Fibroblast of the aortic adventitia (primary cell): Measurements from ENCODE around the gene INTS7. TPM values are rescaled to one million over a fixed set of nuclear protein-coding genes. Genes with fewer than 3 reads are reported as not detected.
A peak's percentile ranks its signal among the peaks of the same experiment; 100 is the strongest.

Experiments
- DNase-seq: peaks from one replicate; pipeline ENCODE4 v3.0.0-alpha.2; 2010; ENCODE audit warnings: low read depth
- H3K4me3 ChIP-seq: 2 replicates; pipeline ENCODE4 v1.5.1; 2011; ENCODE audit warnings: low read depth, mild to moderate bottlenecking, control low read depth, low read length, moderate library complexity
- total RNA-seq: library from RNA; depleted of rRNA; stranded (reverse); fragments of >200 nt; gene quantifications from 2 replicates; pipeline ENCODE4 v1.2.3, GENCODE V29; 2012; ENCODE audit warnings: low replicate concordance
- TF ChIP-seq, protein P1 (sequence below): IDR thresholded peaks from 2 replicates; pipeline ENCODE4 v1.5.1; 2011; ENCODE audit warnings: mild to moderate bottlenecking, low read length, control low read depth, inconsistent platforms; ENCODE audit not compliant: insufficient read depth

Gene INTS7
- total RNA-seq, 1 donor = 34.7 TPM

DNA sequence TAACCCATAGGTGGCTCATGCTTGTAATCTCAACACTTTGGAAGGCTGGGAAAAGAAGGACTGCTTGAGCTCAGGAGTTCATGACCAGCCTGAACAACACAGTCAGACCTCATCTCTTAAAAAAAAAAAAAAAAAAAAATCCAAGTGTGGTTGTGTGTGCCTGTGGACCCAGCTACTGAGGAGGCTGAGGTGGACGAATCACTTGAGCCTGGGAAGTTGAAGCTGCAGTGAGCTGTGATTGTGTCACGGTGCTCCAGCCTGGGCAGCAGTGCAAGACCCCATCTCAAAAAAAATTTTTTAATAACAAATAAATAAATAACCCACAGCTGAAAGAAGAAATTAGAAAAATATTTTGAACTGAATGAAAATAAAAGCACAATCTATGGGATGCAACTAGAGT, 13.8 kb downstream of the INTS7 start:
- no peak overlapping the region for H3K4me3 ChIP-seq
- no peak for DNase-seq
- TF ChIP-seq, protein P1, sequence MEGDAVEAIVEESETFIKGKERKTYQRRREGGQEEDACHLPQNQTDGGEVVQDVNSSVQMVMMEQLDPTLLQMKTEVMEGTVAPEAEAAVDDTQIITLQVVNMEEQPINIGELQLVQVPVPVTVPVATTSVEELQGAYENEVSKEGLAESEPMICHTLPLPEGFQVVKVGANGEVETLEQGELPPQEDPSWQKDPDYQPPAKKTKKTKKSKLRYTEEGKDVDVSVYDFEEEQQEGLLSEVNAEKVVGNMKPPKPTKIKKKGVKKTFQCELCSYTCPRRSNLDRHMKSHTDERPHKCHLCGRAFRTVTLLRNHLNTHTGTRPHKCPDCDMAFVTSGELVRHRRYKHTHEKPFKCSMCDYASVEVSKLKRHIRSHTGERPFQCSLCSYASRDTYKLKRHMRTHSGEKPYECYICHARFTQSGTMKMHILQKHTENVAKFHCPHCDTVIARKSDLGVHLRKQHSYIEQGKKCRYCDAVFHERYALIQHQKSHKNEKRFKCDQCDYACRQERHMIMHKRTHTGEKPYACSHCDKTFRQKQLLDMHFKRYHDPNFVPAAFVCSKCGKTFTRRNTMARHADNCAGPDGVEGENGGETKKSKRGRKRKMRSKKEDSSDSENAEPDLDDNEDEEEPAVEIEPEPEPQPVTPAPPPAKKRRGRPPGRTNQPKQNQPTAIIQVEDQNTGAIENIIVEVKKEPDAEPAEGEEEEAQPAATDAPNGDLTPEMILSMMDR = no peak

DNA sequence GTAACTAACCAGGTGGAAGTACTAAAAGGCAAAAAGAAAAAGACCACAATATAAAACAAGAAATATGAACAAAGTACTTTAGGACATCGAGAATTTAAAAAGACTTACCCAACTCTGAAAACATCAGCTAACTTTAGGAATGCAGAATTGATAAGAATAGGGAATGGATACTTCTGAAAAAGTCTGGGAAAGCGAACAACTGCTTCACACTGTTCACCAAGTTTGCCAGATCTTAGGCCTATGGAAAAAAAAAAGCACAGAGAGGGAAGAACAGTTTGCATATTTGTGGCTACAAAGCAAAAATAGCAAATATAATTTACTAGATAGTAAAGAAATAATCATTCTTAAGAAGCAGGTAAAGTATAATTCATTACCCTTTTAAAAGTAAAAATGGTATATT, 14.4 kb downstream of the INTS7 start:
- peak; percentile 21 for DNase-seq
- TF ChIP-seq, protein P1 = no peak
- no peak overlapping the region for H3K4me3 ChIP-seq

DNA sequence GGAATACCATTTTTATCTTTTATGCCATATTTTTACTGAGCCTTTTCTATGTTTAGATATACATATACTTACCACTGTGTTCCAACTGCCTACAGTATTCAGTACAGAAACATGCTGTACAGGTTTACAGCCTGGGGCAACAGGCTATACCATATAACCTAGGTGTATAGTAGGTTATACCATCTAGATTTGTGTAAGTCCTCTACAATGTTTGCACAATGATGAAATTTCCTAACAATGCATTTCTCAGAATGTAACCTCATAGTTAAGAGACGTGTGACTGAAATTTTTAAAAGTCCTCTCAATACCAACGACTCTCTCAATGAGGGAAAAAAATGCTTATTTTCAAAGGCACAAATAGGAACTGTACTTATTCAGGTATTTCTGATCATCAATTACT, 21.7 kb downstream of the INTS7 start:
- TF ChIP-seq, protein P1 = no peak
- DNase-seq = no peak

DNA sequence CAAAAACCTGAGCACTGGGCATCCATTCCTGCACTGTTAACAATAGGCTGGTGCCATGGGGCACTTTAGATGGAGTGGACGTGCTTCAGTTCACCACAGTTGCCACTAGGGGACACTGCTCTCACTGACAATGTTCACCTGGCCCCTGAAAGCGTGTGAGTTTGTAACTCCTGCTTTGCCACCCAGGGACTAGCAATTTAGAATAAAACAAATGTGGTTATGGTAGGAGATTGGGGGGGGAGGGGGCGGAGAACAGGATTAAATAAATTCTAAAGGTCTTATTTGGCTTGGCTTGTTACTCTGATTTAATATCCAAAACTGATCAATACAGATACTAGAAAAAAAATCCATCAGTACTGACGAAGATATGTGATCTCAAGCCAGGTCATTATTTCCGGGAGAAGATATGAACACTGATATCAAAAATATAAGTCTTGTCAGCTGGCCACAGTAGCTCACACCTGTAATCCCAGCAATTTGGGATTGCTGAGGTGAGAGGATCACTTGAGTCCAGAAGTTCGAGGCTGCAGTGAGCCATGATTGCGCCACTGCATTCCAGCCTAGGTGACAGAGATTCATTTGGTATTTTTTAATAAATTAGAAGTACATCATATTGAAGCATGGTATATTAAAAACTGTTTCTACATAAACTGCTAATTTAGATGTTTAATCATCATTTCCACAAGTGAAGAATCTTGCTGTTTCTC, 23.2 kb downstream of the INTS7 start:
- no peak overlapping the region for H3K4me3 ChIP-seq
- TF ChIP-seq, protein P1 = peak; percentile 99
- DNase-seq = peak; percentile 79

More for the DNA sequence above, 21.7 kb downstream of the INTS7 start:
- H3K4me3 ChIP-seq = no peak overlapping the region

DNA sequence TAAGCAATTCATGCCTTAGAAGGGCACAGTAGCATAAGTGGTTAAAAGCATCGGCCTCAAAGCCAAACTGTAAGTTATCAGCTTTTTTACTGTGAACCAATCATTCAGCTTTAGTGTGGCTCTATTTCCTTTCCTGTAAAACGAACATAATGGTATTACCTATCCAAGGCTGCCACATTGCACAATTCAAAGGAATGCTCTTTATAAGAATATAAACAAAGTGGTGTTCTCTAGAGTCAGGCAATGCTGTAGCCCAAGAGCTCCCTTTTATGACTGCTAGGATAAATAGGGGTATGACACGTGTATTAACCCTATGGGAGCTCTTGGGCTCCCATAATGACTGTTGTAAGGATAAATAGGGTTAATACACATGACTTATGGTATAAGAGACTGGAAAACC, 25.4 kb downstream of the INTS7 start:
- H3K4me3 ChIP-seq = no peak overlapping the region
- TF ChIP-seq, protein P1 = no peak
- no peak for DNase-seq

DNA sequence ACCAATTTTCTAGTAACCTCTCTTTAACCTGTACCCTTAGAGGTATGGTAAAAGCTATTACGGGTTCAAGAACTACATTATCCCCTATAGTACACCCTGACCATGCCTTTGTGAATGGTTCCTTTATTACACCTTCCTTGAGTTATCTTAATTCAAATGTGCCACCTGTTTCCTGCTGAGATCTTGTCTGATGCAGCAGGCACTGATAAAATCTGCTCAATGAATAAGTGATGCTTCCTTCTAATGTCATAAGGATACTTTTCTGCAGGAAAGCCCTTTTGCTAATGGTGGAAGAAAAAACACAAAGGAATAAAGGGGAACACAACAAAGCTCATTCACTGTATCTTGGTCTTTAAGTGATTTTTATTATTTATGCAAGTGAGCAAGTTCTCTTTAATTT, 25.8 kb downstream of the INTS7 start:
- no peak overlapping the region for H3K4me3 ChIP-seq

More for the DNA sequence above, 25.8 kb downstream of the INTS7 start:
- no peak for DNase-seq
- TF ChIP-seq, protein P1 = no peak
